Mammary epithelial cell (primary cell): ENCODE data around the gene STMN3.

ENCODE experiments used
- CTCF ChIP-seq, 2 donors: IDR thresholded peaks in 1 of 2; conservative IDR thresholded peaks in 1 of 2; 2 replicates each; pipeline ENCODE4 v1.5.1; 2011 to 2012; ENCODE audit warnings: inconsistent platforms in 2 of 2, low read length in 2 of 2, mild to moderate bottlenecking in 2 of 2, control low read depth in 1 of 2, low read depth in 1 of 2; ENCODE audit not compliant: insufficient read depth in 1 of 2; ENCODE audit errors: extremely low read depth in 1 of 2
- EZH2 ChIP-seq: IDR thresholded peaks from 2 replicates; pipeline ENCODE4 v1.6.1; 2012; ENCODE audit warnings: low read length, inconsistent platforms, borderline replicate concordance

GRCh38 chr20:63690003-63690897 is 37.0 kb upstream of the STMN3 start:
- TF ChIP-seq CTCF (conservative IDR thresholded peaks at IDR 0.05 in 1 of 2, IDR thresholded peaks at IDR 0.05 in 1 of 2; ENCODE audit: extremely low read depth in 1 of 2, insufficient read depth in 1 of 2, low read depth in 1 of 2, low read length in 2 of 2) (no peak), EZH2 (no peak)
